ENCODE results near the gene P2RY10. TPM values are rescaled to one million over a fixed set of nuclear protein-coding genes. Genes with fewer than 3 reads are reported as not detected.
"Not testable (repeated sequence)": the region's sequence is repeated elsewhere in the genome, so short reads cannot be mapped to it uniquely, and the experiment has no call there.

Gene P2RY10
- polyA plus RNA-seq, 1 donor, result 1.2 TPM

GRCh38 chrX:78957049-78957767 is 12.0 kb downstream of the P2RY10 start:
- Histone ChIP-seq H3K27ac (ENCODE audit: low read length) (no peak overlapping the region), H3K36me3 (ENCODE audit: control insufficient read depth, insufficient read depth, low read length) (no peaks in the 10 kb centered on the region), H3K9me3 (ENCODE audit: control insufficient read depth, low read depth, low read length) (no peaks in the 10 kb centered on the region), H3K27me3 (ENCODE audit: control insufficient read depth, insufficient read depth, low read length) (no peaks in the 10 kb centered on the region), H3K4me1 (ENCODE audit: control insufficient read depth, insufficient read depth, low read length) (no peaks in the 10 kb centered on the region), H3K4me3 (ENCODE audit: low read length) (no peak overlapping the region)
- no peak for DNase-seq
- no CpG with 5 or more reads among the region's 2 CpGs for WGBS (ENCODE audit: insufficient coverage, low lambda C conversion rate)

DNA sequence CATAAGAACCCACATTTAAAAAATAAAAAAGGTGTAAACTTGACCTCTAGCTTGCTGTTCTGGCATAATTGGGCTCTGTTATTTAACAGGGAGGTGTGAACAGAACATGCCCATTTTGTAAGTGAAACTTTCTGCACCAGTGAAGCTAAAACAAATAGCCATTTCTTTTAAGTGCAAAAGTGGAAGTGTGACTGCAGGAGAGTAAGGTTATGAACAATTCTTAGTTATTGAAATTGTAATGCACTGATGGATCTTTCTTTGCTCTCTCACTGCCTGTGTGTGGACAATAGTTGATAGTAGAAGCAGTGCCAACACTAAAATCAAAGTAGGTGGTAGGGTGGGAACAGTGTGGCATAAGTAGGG is 12.6 kb downstream of the P2RY10 start:
- no peak overlapping the region for H3K27ac ChIP-seq (ENCODE audit: low read length)
- no peak for DNase-seq
- H3K4me3 ChIP-seq (ENCODE audit: low read length), result no peak overlapping the region
- H3K4me1 ChIP-seq (ENCODE audit: control insufficient read depth, insufficient read depth, low read length), result no peaks in the 10 kb centered on the region
- H3K36me3 ChIP-seq (ENCODE audit: control insufficient read depth, insufficient read depth, low read length), result no peaks in the 10 kb centered on the region
- H3K9me3 ChIP-seq (ENCODE audit: control insufficient read depth, low read depth, low read length), result no peaks in the 10 kb centered on the region
- no peaks in the 10 kb centered on the region for H3K27me3 ChIP-seq (ENCODE audit: control insufficient read depth, insufficient read depth, low read length)

DNA sequence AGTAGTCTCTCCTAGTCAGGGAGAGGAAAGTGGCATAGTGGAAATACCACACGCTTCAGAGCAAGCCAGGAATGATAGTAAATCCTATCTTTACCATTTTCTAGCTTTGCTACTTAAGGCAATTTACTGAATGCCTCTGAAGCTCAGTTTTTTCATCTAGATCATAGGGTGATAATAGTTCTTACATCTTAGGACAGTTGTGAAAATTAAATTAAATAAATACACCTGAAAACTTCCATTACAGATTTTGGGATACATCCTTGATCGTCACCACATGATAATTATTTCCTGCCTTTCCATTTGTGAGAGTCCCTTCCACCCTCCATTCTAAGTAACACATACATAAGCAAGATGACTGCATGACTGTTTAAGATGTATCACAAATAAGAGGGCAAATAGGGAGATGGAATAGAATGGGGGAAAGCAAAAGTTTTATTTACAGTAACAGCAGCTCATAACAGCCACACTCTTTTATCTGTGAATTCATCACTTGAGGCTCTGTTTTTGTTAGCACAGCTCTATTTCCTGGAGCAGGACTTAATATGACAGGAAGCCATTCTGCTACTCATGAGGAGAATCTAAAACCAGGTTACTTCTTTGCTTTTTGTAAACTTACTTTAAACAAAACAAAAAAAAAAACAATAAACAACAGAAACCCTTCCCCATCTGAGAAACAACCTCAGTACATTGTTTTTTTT is 13.4 kb downstream of the P2RY10 start:
- no peak overlapping the region for H3K27ac ChIP-seq (ENCODE audit: low read length)
- WGBS (ENCODE audit: insufficient coverage, low lambda C conversion rate), result no CpG with 5 or more reads among the region's 2 CpGs

DNA sequence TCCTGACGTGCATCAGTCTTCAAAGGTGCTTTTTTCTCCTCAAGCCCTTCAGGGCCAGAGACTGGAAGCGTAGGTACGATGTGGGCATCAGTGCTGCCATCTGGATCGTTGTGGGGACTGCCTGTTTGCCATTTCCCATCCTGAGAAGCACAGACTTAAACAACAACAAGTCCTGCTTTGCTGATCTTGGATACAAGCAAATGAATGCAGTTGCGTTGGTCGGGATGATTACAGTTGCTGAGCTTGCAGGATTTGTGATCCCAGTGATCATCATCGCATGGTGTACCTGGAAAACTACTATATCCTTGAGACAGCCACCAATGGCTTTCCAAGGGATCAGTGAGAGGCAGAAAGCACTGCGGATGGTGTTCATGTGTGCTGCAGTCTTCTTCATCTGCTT is 15.7 kb downstream of the P2RY10 start:
- no CpG with 5 or more reads among the region's 8 CpGs for WGBS (ENCODE audit: insufficient coverage, low lambda C conversion rate)
- H3K4me3 ChIP-seq (ENCODE audit: low read length), result no peak overlapping the region
- H3K27me3 ChIP-seq (ENCODE audit: control insufficient read depth, insufficient read depth, low read length), result no peaks in the 10 kb centered on the region
- no peaks in the 10 kb centered on the region for H3K9me3 ChIP-seq (ENCODE audit: control insufficient read depth, low read depth, low read length)
- no peak overlapping the region for H3K27ac ChIP-seq (ENCODE audit: low read length)
- H3K4me1 ChIP-seq (ENCODE audit: control insufficient read depth, insufficient read depth, low read length), result no peaks in the 10 kb centered on the region
- H3K36me3 ChIP-seq (ENCODE audit: control insufficient read depth, insufficient read depth, low read length), result no peaks in the 10 kb centered on the region
- no peak for DNase-seq

More for the DNA sequence above, 13.4 kb downstream of the P2RY10 start:
- no peak overlapping the region for H3K4me3 ChIP-seq (ENCODE audit: low read length)
- H3K36me3 ChIP-seq (ENCODE audit: control insufficient read depth, insufficient read depth, low read length), result no peaks in the 10 kb centered on the region
- no peak for DNase-seq
- H3K27me3 ChIP-seq (ENCODE audit: control insufficient read depth, insufficient read depth, low read length), result no peaks in the 10 kb centered on the region
- no peaks in the 10 kb centered on the region for H3K4me1 ChIP-seq (ENCODE audit: control insufficient read depth, insufficient read depth, low read length)
- H3K9me3 ChIP-seq (ENCODE audit: control insufficient read depth, low read depth, low read length), result no peaks in the 10 kb centered on the region

DNA sequence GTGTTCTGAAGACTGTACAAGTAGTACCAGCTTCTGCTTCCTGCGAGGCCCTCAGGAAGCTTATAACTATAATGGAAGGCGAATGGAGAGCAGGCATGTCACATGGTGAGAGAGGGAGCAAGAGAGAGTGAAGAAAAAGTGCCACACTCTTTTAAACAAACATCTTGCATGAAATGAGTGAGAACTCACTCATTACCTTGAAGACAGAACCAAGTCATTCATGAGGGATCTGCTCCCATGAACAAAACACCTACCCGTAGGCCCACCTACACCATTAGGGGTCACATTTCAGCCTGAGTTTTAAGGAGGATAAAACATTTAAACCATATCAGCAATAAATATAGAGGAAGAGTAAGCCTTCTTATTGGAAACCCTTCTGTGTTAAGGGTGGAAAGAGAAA is 19.4 kb downstream of the P2RY10 start:
- Histone ChIP-seq H3K9me3 (ENCODE audit: control insufficient read depth, low read depth, low read length) (no peaks in the 10 kb centered on the region), H3K4me3 (ENCODE audit: low read length) (no peak overlapping the region), H3K4me1 (ENCODE audit: control insufficient read depth, insufficient read depth, low read length) (no peaks in the 10 kb centered on the region), H3K27me3 (ENCODE audit: control insufficient read depth, insufficient read depth, low read length) (no peaks in the 10 kb centered on the region), H3K27ac (ENCODE audit: low read length) (no peak overlapping the region), H3K36me3 (ENCODE audit: control insufficient read depth, insufficient read depth, low read length) (no peaks in the 10 kb centered on the region)
- DNase-seq, result no peak
- no CpG with 5 or more reads among the region's 3 CpGs for WGBS (ENCODE audit: insufficient coverage, low lambda C conversion rate)

- Histone ChIP-seq H3K27ac (ENCODE audit: low read length) (no peak overlapping the region), H3K9me3 (ENCODE audit: control insufficient read depth, low read depth, low read length) (no peaks in the 10 kb centered on the region), H3K36me3 (ENCODE audit: control insufficient read depth, insufficient read depth, low read length) (no peaks in the 10 kb centered on the region), H3K4me3 (ENCODE audit: low read length) (no peak overlapping the region), H3K4me1 (ENCODE audit: control insufficient read depth, insufficient read depth, low read length) (no peaks in the 10 kb centered on the region), H3K27me3 (ENCODE audit: control insufficient read depth, insufficient read depth, low read length) (no peaks in the 10 kb centered on the region)
- 100% methylated on average over 1 of the region's 4 CpGs for WGBS (ENCODE audit: insufficient coverage, low lambda C conversion rate)
- no peak for DNase-seq
Measured at GRCh38 chrX:78979789-78980464, 34.7 kb downstream of the P2RY10 start.

- H3K27ac ChIP-seq (ENCODE audit: low read length), result no peak overlapping the region
- H3K4me1 ChIP-seq (ENCODE audit: control insufficient read depth, insufficient read depth, low read length), result no peaks in the 10 kb centered on the region
- H3K9me3 ChIP-seq (ENCODE audit: control insufficient read depth, low read depth, low read length), result no peaks in the 10 kb centered on the region
- no peaks in the 10 kb centered on the region for H3K36me3 ChIP-seq (ENCODE audit: control insufficient read depth, insufficient read depth, low read length)
- no peak for DNase-seq
- no CpG with 5 or more reads among the region's 1 CpG for WGBS (ENCODE audit: insufficient coverage, low lambda C conversion rate)
- H3K27me3 ChIP-seq (ENCODE audit: control insufficient read depth, insufficient read depth, low read length), result no peaks in the 10 kb centered on the region
- no peak overlapping the region for H3K4me3 ChIP-seq (ENCODE audit: low read length)
Measured at GRCh38 chrX:78989349-78989748, 44.2 kb downstream of the P2RY10 start.

DNA sequence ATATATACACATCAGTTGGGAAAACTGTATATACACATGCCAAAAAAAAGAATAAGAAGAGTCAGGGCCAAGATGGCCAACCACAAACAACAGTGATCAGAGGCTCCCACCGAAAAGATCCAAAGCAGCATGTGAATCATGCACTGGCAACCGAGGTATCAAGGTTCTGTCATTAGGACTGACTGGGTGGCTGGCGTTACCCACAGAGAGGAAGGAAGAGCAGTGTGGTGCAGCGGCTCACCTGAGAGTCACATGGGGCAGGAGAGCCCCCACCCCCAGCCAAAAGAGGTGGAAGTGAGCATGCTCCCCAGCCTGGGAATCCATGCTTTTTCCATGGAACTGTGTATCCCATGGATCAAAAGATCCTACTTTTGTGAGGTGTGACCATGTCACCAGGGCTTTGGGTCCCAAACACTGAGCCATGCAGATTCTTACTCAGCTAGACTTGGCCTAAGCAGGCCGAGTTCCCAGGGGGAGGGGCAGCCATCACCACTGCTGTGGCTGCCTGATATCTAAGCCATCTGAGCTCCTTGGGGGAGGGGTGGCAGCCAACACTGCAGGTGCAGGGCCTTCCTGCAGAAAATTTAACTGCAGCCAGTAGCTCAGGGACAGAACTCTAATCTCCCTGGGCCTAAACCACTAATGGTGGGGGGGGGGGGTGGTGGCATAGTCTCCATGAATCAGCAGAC is 52.8 kb downstream of the P2RY10 start:
- no CpG with 5 or more reads among the region's 5 CpGs for WGBS (ENCODE audit: insufficient coverage, low lambda C conversion rate)
- DNase-seq, result no peak

GRCh38 chrX:79007540-79007939 is 62.3 kb downstream of the P2RY10 start:
- H3K36me3 ChIP-seq (ENCODE audit: control insufficient read depth, insufficient read depth, low read length); DNase-seq; H3K27ac ChIP-seq (ENCODE audit: low read length); H3K9me3 ChIP-seq (ENCODE audit: control insufficient read depth, low read depth, low read length); H3K4me1 ChIP-seq (ENCODE audit: control insufficient read depth, insufficient read depth, low read length); H3K4me3 ChIP-seq (ENCODE audit: low read length); H3K27me3 ChIP-seq (ENCODE audit: control insufficient read depth, insufficient read depth, low read length): not testable (repeated sequence)
- WGBS (ENCODE audit: insufficient coverage, low lambda C conversion rate), result no CpG with 5 or more reads among the region's 1 CpG

More for the DNA sequence above, 52.8 kb downstream of the P2RY10 start:
- Histone ChIP-seq H3K27ac (ENCODE audit: low read length) (no peak overlapping the region), H3K4me1 (ENCODE audit: control insufficient read depth, insufficient read depth, low read length) (no peaks in the 10 kb centered on the region), H3K36me3 (ENCODE audit: control insufficient read depth, insufficient read depth, low read length) (no peaks in the 10 kb centered on the region), H3K4me3 (ENCODE audit: low read length) (no peak overlapping the region), H3K9me3 (ENCODE audit: control insufficient read depth, low read depth, low read length) (no peaks in the 10 kb centered on the region), H3K27me3 (ENCODE audit: control insufficient read depth, insufficient read depth, low read length) (no peaks in the 10 kb centered on the region)
